Astrocyte of the hippocampus (primary cell): ENCODE measurements around the gene TST.

Experiments used
- DNase-seq: peaks from one replicate; pipeline ENCODE4 v3.0.0; 2011; ENCODE audit warnings: low read depth, low spot score

The TST gene

DNA sequence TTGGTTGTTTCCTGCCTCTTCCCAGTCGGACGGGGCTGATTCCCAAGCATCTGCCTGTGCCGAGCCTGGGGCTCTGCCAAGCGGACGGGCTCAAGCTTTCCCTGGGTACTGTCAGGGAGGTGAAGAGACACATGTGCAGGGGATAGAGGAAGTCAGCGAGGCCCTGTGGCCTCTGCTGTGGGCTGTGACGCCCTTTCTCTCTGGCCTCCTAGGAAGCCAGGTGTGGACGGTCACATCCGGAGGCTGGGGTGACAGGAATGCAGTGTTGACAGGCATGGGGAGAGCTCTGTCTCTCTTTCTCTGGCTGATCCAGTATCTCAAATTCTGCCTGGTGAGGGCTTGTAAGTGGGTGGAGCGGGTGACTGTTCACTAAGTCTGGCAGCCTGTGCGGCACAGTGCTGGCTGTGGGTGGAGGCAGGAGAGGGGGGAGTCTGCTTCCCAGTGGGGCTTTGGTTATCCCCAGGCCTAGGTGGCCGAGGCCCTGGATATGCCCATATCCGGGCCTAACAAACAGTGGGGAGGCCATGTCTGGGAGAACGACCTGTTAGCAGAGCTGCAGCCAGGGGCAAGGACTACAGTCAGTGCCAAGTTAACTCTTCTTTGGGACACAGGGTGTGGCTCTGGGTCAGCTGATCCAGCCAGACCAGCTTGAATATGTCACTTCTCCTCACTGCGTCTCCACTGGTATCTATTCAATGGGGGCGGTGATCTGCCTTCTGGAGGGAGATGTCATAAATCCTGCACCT is 34.2 kb upstream of the TST start:
- DNase-seq: no peak

GRCh38 chr22:37052386-37053309 is 33.4 kb upstream of the TST start:
- no peak for DNase-seq

- DNase-seq: peak; percentile 91
Observed at GRCh38 chr22:37051391-37052385, 32.4 kb upstream of the TST start, which contains the start of gene KCTD17. Gene KCTD17 (plus strand): TSS chr22:37051742. CDS start chr22:37051761, 19 bp downstream.

DNA sequence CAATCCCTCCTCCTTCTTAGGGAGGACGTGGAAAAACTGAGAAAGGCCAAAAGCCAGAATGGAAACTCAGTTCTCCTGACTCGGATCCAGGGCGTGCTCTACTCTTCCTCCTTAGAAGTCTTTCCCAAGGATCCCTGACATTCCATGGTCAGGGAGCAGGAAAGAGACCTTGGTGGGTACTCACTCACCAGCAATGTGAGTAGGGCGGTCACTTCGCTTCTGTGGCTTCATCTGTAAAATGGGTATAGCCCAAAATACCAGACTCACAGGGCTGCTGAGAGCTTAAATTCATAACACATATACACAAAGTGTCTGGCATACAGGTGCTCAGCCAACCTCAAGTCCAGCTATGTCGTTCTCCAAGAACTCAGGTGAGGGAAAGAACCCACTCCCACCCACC is 31.7 kb upstream of the TST start:
- no peak for DNase-seq

- no peak for DNase-seq
Observed at GRCh38 chr22:37049224-37049623, 30.0 kb upstream of the TST start.

DNA sequence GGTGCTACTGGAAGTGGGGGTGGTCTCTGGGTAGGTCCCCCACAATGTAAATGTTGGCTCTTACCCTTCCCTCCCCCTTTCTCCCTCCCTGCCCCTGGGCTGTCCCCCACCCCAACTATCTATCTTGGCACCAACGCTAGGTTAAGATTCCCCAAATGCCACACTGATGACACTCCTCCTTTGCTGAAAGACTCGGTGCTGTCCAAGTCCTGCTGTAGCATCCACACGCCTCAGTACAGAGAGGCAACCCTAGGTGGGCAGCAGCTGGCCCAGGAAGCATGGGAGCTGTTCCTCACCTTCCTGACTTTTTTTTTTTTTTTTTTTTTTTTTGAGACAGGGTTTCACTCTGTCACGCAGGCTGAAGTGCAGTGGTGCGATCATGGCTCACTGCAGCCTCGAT is 28.9 kb upstream of the TST start:
- peak; percentile 27 for DNase-seq

- DNase-seq: no peak
Observed at GRCh38 chr22:37047006-37047405, 27.8 kb upstream of the TST start.

DNA sequence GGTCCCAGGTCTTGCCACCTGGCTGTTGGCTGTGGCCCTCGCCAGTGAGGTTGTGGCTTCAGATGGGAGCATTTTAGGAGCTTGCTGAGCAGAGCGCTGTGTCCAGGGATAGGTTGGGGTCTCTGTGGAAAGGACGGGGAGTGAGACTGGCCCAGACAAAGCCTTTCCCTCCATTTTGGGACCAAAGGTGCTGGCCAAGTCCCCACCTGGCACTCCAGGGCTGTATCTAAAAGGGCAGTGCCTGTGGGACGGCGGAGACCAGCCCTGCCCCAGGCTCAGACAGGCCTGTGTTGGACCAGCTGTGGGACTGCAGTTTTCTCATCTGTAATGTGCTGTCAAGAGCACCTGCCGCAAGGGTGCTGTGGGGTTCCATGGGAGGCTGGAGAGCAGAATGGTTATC is 27.3 kb upstream of the TST start:
- no peak for DNase-seq

GRCh38 chr22:37045958-37046357 is 26.7 kb upstream of the TST start:
- peak; percentile 53 for DNase-seq

- no peak for DNase-seq
Observed at GRCh38 chr22:37044634-37045625, 25.7 kb upstream of the TST start.

DNA sequence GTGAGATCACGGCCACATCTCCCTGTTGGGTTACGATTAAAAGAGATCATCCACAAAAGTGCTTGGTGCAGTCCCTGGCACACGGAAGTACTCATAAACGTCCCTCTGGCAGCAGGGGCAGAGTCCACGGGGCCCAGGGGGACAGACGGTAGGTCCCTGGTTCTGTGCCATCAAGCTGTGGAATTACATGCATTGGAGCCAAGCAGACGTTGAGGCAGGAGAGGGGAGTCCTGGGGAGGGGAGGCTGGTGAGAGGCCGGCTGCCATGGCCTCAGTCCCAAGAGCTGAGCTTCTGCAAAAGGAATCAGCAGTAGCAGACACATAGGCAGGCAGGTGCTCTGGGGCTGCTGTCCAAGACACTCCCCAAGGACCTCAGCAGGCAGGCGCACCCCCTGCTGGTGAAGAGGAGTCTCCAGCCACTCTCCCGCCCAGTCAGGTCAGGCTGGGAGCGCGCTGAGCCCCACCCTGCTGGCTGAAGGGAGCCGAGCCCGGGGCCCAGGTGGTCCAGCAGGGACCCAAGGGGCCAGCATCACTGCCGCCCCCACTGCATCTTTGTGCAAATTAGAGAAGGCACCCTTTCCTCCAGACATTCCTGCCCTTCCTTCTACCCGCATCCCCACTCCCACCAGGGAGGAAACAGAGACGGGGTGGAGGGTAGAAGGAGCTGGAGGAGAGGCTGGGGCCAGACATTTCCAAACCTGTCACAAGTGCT is 24.7 kb upstream of the TST start:
- DNase-seq: peak; percentile 36

GRCh38 chr22:37043209-37043827 is 24.1 kb upstream of the TST start:
- DNase-seq: no peak

DNA sequence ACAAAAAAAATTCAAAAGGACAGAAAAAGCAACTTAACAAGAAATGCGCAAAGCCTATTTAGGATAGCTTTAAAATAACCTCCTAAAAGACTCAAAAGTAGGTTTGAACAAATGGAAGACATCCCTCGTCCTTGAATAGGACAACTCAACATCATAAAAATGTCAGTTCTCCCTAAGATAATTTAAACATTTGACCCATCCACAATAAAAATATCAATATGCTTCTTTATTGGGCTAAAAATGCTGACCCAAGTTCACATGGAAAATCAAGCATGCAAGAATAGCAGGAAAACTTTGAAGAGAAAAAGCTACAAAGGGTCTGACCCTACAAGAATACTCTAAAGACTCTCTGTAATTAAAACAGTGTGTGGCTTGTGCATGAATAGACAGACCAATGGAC is 20.2 kb upstream of the TST start:
- DNase-seq: no peak

DNA sequence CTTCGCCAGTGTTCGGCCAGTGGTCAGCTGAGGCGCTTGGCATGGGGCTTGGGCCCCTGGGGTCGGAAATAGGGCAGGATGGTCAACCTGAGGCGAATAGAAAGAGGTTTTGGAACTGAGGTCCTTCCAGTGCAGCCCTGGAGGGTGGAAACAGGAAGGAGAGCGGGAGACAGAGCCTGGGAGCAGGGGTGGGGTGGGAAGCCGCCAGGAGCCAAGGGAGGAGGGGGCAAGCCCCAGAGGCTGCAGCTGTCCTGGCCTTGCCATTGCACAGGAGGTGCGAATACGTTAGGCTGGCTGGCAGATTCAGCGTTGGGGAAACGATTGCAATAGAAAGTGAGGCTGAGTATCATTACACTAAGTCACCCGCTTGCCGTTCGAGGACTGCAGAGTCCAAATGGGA is 18.4 kb upstream of the TST start:
- DNase-seq: no peak

- DNase-seq: no peak
Observed at GRCh38 chr22:37036655-37037377, 17.6 kb upstream of the TST start.

- DNase-seq: no peak
Observed at GRCh38 chr22:37033605-37034430, 14.6 kb upstream of the TST start.
